ENCODE measurements around the gene HOXA1. TPM values are rescaled to one million over a fixed set of nuclear protein-coding genes. Genes with fewer than 3 reads are reported as not detected.

HOXA1 gene
- total RNA-seq, 1 donor from 2014 or later, result 3.5 TPM

- Mint-ChIP-seq H3K4me1 (peaks cover 22% of the 10 kb centered on the region), H3K27me3 (ENCODE audit: low read depth) (peaks cover 100% of the 10 kb centered on the region), H3K27ac (ENCODE audit: unreplicated experiment) (peak overlapping the region; percentile 10), H3K36me3 (ENCODE audit: low read depth) (no peaks in the 10 kb centered on the region), H3K9me3 (no peaks in the 10 kb centered on the region), H3K4me3 (peak overlapping the region; percentile 83)
- no peak for DNase-seq (ENCODE audit: low read depth, low spot score)
- TF ChIP-seq CTCF (conservative IDR thresholded peaks at IDR 0.05), result peak; percentile 13
Measured at GRCh38 chr7:27123007-27123476, 27.2 kb upstream of the HOXA1 start.

GRCh38 chr7:27122077-27122910, 26.5 kb upstream of the HOXA1 start:
- peaks cover 22% of the 10 kb centered on the region for H3K4me1 Mint-ChIP-seq
- H3K27ac Mint-ChIP-seq (ENCODE audit: unreplicated experiment), result peak overlapping the region; percentile 43
- no peak for TF ChIP-seq CTCF (conservative IDR thresholded peaks at IDR 0.05)
- H3K4me3 Mint-ChIP-seq, result peak overlapping the region; percentile 83
- H3K36me3 Mint-ChIP-seq (ENCODE audit: low read depth), result no peaks in the 10 kb centered on the region
- DNase-seq (ENCODE audit: low read depth, low spot score), result peak; percentile 9
- H3K9me3 Mint-ChIP-seq, result no peaks in the 10 kb centered on the region
- peaks cover 100% of the 10 kb centered on the region for H3K27me3 Mint-ChIP-seq (ENCODE audit: low read depth)

DNA sequence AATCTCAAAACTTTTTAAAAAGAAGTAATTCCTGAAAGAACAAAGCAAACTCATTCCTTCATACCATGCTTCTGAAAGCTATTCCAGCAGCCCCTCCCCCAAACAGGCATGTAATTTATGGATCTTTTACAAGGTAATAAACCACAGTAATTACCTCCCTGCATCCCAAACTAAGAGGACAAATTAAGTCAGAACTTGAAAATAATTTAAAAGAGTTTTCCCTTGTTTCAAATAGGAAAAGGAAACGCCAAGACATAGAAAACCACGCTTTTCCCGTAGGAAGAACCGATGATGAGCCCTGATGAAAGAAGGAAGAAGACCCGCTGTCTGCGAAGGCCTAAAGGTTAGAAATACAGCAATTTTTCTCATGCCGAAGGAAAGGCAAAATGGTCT, 25.9 kb upstream of the HOXA1 start:
- peaks cover 100% of the 10 kb centered on the region for H3K27me3 Mint-ChIP-seq (ENCODE audit: low read depth)
- TF ChIP-seq CTCF (conservative IDR thresholded peaks at IDR 0.05), result no peak
- no peaks in the 10 kb centered on the region for H3K9me3 Mint-ChIP-seq
- H3K4me1 Mint-ChIP-seq, result peaks cover 21% of the 10 kb centered on the region
- no peaks in the 10 kb centered on the region for H3K36me3 Mint-ChIP-seq (ENCODE audit: low read depth)
- no peak for DNase-seq (ENCODE audit: low read depth, low spot score)
- H3K4me3 Mint-ChIP-seq, result peak overlapping the region; percentile 83
- H3K27ac Mint-ChIP-seq (ENCODE audit: unreplicated experiment), result peak overlapping the region; percentile 43

DNA sequence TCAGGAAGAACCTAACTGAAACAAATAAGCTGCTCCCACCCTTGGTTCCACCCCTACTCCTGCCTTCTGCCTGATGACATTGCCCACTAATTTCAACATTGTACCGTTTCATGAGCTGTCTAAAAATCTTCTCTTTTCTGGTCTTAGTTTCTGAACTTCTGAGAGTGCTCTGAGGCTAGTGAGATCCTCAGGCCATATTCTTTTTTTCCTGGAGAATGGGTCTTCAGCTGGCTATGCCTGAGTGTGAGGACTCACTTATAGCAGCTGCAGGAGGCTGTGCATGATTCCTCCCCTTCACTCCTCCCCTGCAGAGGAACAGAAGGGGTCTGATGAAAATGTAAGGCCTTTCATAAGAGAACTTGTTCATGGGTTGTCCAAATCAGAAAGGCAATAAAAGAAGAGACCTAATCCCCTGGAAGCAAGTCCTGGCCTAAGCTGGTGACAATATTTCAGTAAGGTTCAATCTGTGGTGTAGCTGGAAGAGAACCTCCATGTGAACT, 23.7 kb upstream of the HOXA1 start:
- Mint-ChIP-seq H3K27me3 (ENCODE audit: low read depth) (peaks cover 100% of the 10 kb centered on the region), H3K9me3 (no peaks in the 10 kb centered on the region), H3K27ac (ENCODE audit: unreplicated experiment) (no peak overlapping the region), H3K4me3 (peak overlapping the region; percentile 82), H3K36me3 (ENCODE audit: low read depth) (no peaks in the 10 kb centered on the region), H3K4me1 (peaks cover 22% of the 10 kb centered on the region)
- no peak for DNase-seq (ENCODE audit: low read depth, low spot score)
- TF ChIP-seq CTCF (conservative IDR thresholded peaks at IDR 0.05), result no peak

DNA sequence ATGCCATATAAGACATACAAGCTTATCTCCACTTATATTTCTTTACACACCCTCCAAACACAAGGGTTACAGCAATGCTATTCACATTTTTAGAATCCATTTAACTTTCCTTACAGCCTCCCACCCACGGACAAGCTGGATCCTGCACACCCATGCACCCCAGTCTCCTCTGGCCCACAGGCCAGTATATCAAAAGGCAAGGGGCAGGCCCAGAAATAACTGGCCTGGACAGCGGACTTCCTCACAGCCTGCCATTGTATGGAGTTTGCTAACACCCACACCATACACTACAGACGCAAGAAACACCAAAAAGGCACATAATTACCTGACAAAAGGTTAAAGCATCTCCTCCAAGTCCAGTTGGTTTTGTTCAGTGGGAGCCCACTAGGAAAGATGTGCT, 22.8 kb upstream of the HOXA1 start:
- H3K27ac Mint-ChIP-seq (ENCODE audit: unreplicated experiment), result no peak overlapping the region
- H3K27me3 Mint-ChIP-seq (ENCODE audit: low read depth), result peaks cover 97% of the 10 kb centered on the region
- H3K4me1 Mint-ChIP-seq, result peaks cover 16% of the 10 kb centered on the region
- peak overlapping the region; percentile 82 for H3K4me3 Mint-ChIP-seq
- H3K9me3 Mint-ChIP-seq, result no peaks in the 10 kb centered on the region
- no peaks in the 10 kb centered on the region for H3K36me3 Mint-ChIP-seq (ENCODE audit: low read depth)
- no peak for DNase-seq (ENCODE audit: low read depth, low spot score)
- no peak for TF ChIP-seq CTCF (conservative IDR thresholded peaks at IDR 0.05)

Data from neural crest cell (in vitro differentiated cells).